Body of pancreas (tissue), 4 donors: Measurements from ENCODE around the gene PGAP1.

Source experiments
- POLR2A ChIP-seq, 3 donors: fragments of 450-650 bp; IDR thresholded peaks; one replicate each; pipeline ENCODE4 v1.6.1; 2016; ENCODE audit warnings: antibody characterized with exemption in 3 of 3, mild to moderate bottlenecking in 2 of 3
- TF ChIP-seq, protein P1 (sequence below), 7 experiments: fragments of 450-650 bp in 4 of 7; fragments of 200-600 bp in 3 of 7; sonication (generic) in 3 of 7; IDR thresholded peaks; one replicate each; pipeline ENCODE4 v1.5.1; 2016 to 2019; ENCODE audit warnings: antibody characterized with exemption in 7 of 7

DNA sequence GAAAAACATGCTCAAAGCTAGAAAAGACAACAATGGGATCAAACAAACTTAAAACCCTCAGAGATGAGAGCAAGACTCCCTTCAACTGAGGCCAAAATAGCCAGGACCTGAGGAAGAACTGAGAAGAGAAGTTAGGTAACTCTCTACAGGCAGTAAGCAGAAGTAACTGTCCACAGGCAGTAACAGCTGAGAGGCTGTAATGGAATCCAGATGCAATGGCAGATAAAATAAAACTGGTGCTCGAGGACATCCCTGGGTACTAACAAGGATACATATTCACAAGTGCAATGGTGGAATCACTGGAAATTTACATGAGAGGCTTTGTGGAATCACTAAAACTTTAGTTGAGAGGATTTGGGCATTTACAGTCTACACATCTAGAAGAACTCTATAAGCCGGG lies 86.9 kb downstream of the PGAP1 start:
- TF ChIP-seq, protein P1, sequence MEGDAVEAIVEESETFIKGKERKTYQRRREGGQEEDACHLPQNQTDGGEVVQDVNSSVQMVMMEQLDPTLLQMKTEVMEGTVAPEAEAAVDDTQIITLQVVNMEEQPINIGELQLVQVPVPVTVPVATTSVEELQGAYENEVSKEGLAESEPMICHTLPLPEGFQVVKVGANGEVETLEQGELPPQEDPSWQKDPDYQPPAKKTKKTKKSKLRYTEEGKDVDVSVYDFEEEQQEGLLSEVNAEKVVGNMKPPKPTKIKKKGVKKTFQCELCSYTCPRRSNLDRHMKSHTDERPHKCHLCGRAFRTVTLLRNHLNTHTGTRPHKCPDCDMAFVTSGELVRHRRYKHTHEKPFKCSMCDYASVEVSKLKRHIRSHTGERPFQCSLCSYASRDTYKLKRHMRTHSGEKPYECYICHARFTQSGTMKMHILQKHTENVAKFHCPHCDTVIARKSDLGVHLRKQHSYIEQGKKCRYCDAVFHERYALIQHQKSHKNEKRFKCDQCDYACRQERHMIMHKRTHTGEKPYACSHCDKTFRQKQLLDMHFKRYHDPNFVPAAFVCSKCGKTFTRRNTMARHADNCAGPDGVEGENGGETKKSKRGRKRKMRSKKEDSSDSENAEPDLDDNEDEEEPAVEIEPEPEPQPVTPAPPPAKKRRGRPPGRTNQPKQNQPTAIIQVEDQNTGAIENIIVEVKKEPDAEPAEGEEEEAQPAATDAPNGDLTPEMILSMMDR (IDR thresholded peaks at IDR 0.05) = no peak
- no peak for TF ChIP-seq POLR2A (IDR thresholded peaks at IDR 0.05)
